IMR-90 (cell line): Measurements from ENCODE around the gene OR10G6. TPM values are rescaled to one million over a fixed set of nuclear protein-coding genes. Genes with fewer than 3 reads are reported as not detected.

Source experiments
- ATAC-seq: fragments of 200-7000 bp; cut with Tn5 transposase; 2 replicates; pipeline ENCODE4 v1.9.1; 2020; ENCODE audit warnings: low read depth, mild to moderate bottlenecking, moderate library complexity
- BruUV-seq: library from RNA; stranded (reverse); fragments of 400-500 nt; replicated peaks from 2 replicates; lab custom pipeline; 2021; lab: Mats Ljungman, UMichigan
- CTCF ChIA-PET: fragments of 300-600 bp; formaldehyde crosslinking; extraction: SDS; loops from one replicate; lab custom pipeline; 2021; ENCODE audit warnings: antibody characterized with exemption; lab: Yijun Ruan, JAX
- POLR2A ChIA-PET: fragments of 300-600 bp; sonication (Branson Sonifier 250); formaldehyde crosslinking; loops from one replicate; lab custom pipeline; 2022; ENCODE audit warnings: antibody characterized with exemption; ENCODE audit not compliant: unreplicated experiment; lab: Charles Lee
- DNase-seq: peaks from one replicate; pipeline ENCODE4 v3.0.0; 2013
- H2AFZ ChIP-seq: replicated peaks from 2 replicates; pipeline ENCODE3; 2013; ENCODE audit warnings: low read length, mild to moderate bottlenecking; ENCODE audit not compliant: poor library complexity
- H2AK5ac ChIP-seq: 2 replicates; pipeline ENCODE4 v1.6.1; 2013; ENCODE audit warnings: low read depth, low read length, inconsistent platforms
- H2AK9ac ChIP-seq: replicated peaks from 2 replicates; pipeline ENCODE3; 2013; ENCODE audit warnings: mild to moderate bottlenecking, low read depth, low read length, moderate library complexity; ENCODE audit not compliant: poor library complexity
- H2BK120ac ChIP-seq: 2 replicates; pipeline ENCODE4 v1.6.1; 2013; ENCODE audit warnings: low read depth, low read length, inconsistent platforms
- H2BK15ac ChIP-seq: 3 replicates; pipeline ENCODE4 v1.6.1; 2013; ENCODE audit warnings: low read depth, low read length, inconsistent platforms
- H2BK20ac ChIP-seq: 2 replicates; pipeline ENCODE4 v1.6.1; 2013; ENCODE audit warnings: low read depth, mild to moderate bottlenecking, inconsistent platforms, low read length, moderate library complexity
- H2BK5ac ChIP-seq: 2 replicates; pipeline ENCODE4 v1.6.1; 2013; ENCODE audit warnings: mild to moderate bottlenecking, low read depth, low read length, inconsistent platforms; ENCODE audit not compliant: poor library complexity, severe bottlenecking
- H3K14ac ChIP-seq: replicated peaks from 2 replicates; pipeline ENCODE4 v1.6.1; 2013; ENCODE audit warnings: low read depth, low read length, inconsistent platforms
- H3K18ac ChIP-seq: 2 replicates; pipeline ENCODE4 v1.6.1; 2013; ENCODE audit warnings: low read depth, low read length, control low read depth
- H3K23ac ChIP-seq: 2 replicates; pipeline ENCODE4 v1.6.1; 2013; ENCODE audit warnings: low read depth, low read length, inconsistent platforms
- H3K27ac ChIP-seq: 2 replicates; pipeline ENCODE4 v1.5.1; 2013; ENCODE audit warnings: mild to moderate bottlenecking, control low read depth, low read length; ENCODE audit not compliant: insufficient read depth
- H3K27me3 ChIP-seq: 2 replicates; pipeline ENCODE4 v1.6.1; 2013; ENCODE audit warnings: low read length; ENCODE audit not compliant: control insufficient read depth, insufficient read depth
- H3K36me3 ChIP-seq: 2 replicates; pipeline ENCODE4 v1.6.1; 2013; ENCODE audit warnings: low read length, mixed read lengths; ENCODE audit not compliant: control insufficient read depth, insufficient read depth
- H3K4ac ChIP-seq: 2 replicates; pipeline ENCODE4 v1.6.1; 2013; ENCODE audit warnings: low read depth, low read length, inconsistent platforms
- H3K4me1 ChIP-seq: 2 replicates; pipeline ENCODE4 v1.6.1; 2013; ENCODE audit warnings: low read length, mixed read lengths; ENCODE audit not compliant: control insufficient read depth, insufficient read depth
- H3K4me2 ChIP-seq: 2 replicates; pipeline ENCODE4 v1.6.1; 2013; ENCODE audit warnings: low read depth, mild to moderate bottlenecking, control low read depth, low read length, moderate library complexity
- H3K4me3 ChIP-seq: 2 replicates; pipeline ENCODE4 v1.5.1; 2013; ENCODE audit warnings: low read depth, mild to moderate bottlenecking, control low read depth, low read length, moderate library complexity; ENCODE audit not compliant: insufficient read depth
- H3K56ac ChIP-seq: 2 replicates; pipeline ENCODE4 v1.6.1; 2013; ENCODE audit warnings: low read length, inconsistent platforms; ENCODE audit not compliant: insufficient read depth; ENCODE audit errors: extremely low read depth
- H3K79me1 ChIP-seq, 2 experiments: 2 replicates each; pipeline ENCODE4 v1.6.1; 2013; ENCODE audit warnings: low read length in 2 of 2, inconsistent platforms in 1 of 2, low read depth in 1 of 2
- H3K9ac ChIP-seq: 2 replicates; pipeline ENCODE4 v1.6.1; 2013; ENCODE audit warnings: low read depth, low read length, control low read depth
- H3K9me1 ChIP-seq: 2 replicates; pipeline ENCODE4 v1.6.1; 2013; ENCODE audit warnings: low read length, inconsistent platforms; ENCODE audit not compliant: insufficient read depth
- H3K9me3 ChIP-seq: 2 replicates; pipeline ENCODE4 v1.6.1; 2013; ENCODE audit warnings: low read length; ENCODE audit not compliant: control insufficient read depth, insufficient read depth
- H4K20me1 ChIP-seq: 2 replicates; pipeline ENCODE4 v1.6.1; 2013; ENCODE audit warnings: low read length, inconsistent platforms; ENCODE audit not compliant: insufficient read depth
- H4K5ac ChIP-seq: 2 replicates; pipeline ENCODE4 v1.6.1; 2013; ENCODE audit warnings: mild to moderate bottlenecking, low read depth, low read length, control low read depth
- H4K8ac ChIP-seq, 2 experiments: 2 replicates each; pipeline ENCODE4 v1.6.1; 2013; ENCODE audit warnings: low read depth in 2 of 2, low read length in 2 of 2, control low read depth in 1 of 2, inconsistent platforms in 1 of 2
- H4K91ac ChIP-seq: 2 replicates; pipeline ENCODE4 v1.6.1; 2013; ENCODE audit warnings: low read depth, low read length, inconsistent platforms; ENCODE audit not compliant: insufficient read depth
- BHLHE40 ChIP-seq: fragments of 150-350 bp; IDR thresholded peaks from 2 replicates; pipeline ENCODE4 v1.6.1; 2016; ENCODE audit warnings: mild to moderate bottlenecking, low read depth, low read length
- CEBPB ChIP-seq: IDR thresholded peaks from 2 replicates; pipeline ENCODE4 v1.6.1; 2012; ENCODE audit warnings: low read depth, low read length, improper control_type of control experiment
- CHD1 ChIP-seq: IDR thresholded peaks from 2 replicates; pipeline ENCODE4 v1.6.1; 2012; ENCODE audit warnings: low read depth, low read length, improper control_type of control experiment
- CTCF ChIP-seq: conservative IDR thresholded peaks from 2 replicates; pipeline ENCODE4 v1.5.1; 2012; ENCODE audit warnings: mild to moderate bottlenecking, low read depth, low read length, improper control_type of control experiment
- ELK1 ChIP-seq: fragments of 150-350 bp; IDR thresholded peaks from 2 replicates; pipeline ENCODE4 v1.6.1; 2016; ENCODE audit warnings: low read depth, mild to moderate bottlenecking, low read length, moderate library complexity, borderline replicate concordance
- FOS ChIP-seq: fragments of 150-350 bp; IDR thresholded peaks from 2 replicates; pipeline ENCODE4 v1.6.1; 2016; ENCODE audit warnings: low read depth, low read length
- MAFK ChIP-seq: IDR thresholded peaks from 2 replicates; pipeline ENCODE4 v1.6.1; 2012; ENCODE audit warnings: low read depth, low read length, improper control_type of control experiment
- MAZ ChIP-seq: IDR thresholded peaks from 2 replicates; pipeline ENCODE4 v1.6.1; 2012; ENCODE audit warnings: low read depth, mild to moderate bottlenecking, low read length, improper control_type of control experiment, moderate library complexity, borderline replicate concordance
- MXI1 ChIP-seq: IDR thresholded peaks from 2 replicates; pipeline ENCODE4 v1.6.1; 2012; ENCODE audit warnings: low read depth, mild to moderate bottlenecking, low read length, moderate library complexity, borderline replicate concordance
- NFE2L2 ChIP-seq: fragments of 150-350 bp; IDR thresholded peaks from 2 replicates; pipeline ENCODE4 v1.6.1; 2016; ENCODE audit warnings: low read depth, mild to moderate bottlenecking, low read length
- POLR2A ChIP-seq: IDR thresholded peaks from 2 replicates; pipeline ENCODE4 v1.6.1; 2012; ENCODE audit warnings: mild to moderate bottlenecking, low read depth, low read length
- RAD21 ChIP-seq: IDR thresholded peaks from 2 replicates; pipeline ENCODE4 v1.6.1; 2012; ENCODE audit warnings: low read length, improper control_type of control experiment
- RCOR1 ChIP-seq: IDR thresholded peaks from 2 replicates; pipeline ENCODE4 v1.6.1; 2012; ENCODE audit warnings: mild to moderate bottlenecking, low read length, improper control_type of control experiment; ENCODE audit not compliant: insufficient replicate concordance
- RFX5 ChIP-seq: IDR thresholded peaks from 2 replicates; pipeline ENCODE4 v1.8.0; 2012; ENCODE audit warnings: low read depth, mild to moderate bottlenecking, low read length, moderate library complexity
- SMC3 ChIP-seq: fragments of 150-350 bp; IDR thresholded peaks from 2 replicates; pipeline ENCODE4 v1.6.1; 2016; ENCODE audit warnings: low read depth, mild to moderate bottlenecking, antibody characterized with exemption, low read length, moderate library complexity
- USF2 ChIP-seq: fragments of 150-350 bp; IDR thresholded peaks from 2 replicates; pipeline ENCODE4 v1.6.1; 2017; ENCODE audit warnings: mild to moderate bottlenecking, antibody characterized with exemption, low read length, low read depth
- WGBS, 2 experiments: methylation state at CpG; one replicate each; pipeline versions ENCODE4 v1.1.5 to v1.1.7; 2013; ENCODE audit warnings: missing lambda C conversion rate in 2 of 2; ENCODE audit not compliant: insufficient read length in 1 of 2; ENCODE audit errors: extremely low coverage in 2 of 2; 5-methylcytosine and 5-hydroxymethylcytosine counted together
- dilution Hi-C: fragments of 300-500 bp; cut with HindIII; formaldehyde crosslinking; loops from one replicate; pipeline ENCODE4 v1.14.3; 2018; ENCODE audit warnings: low sequenced_read_pairs; ENCODE audit not compliant: unreplicated experiment
- in situ Hi-C: fragments of 300-500 bp; cut with MboI; formaldehyde crosslinking; loops from 3 replicates; pipeline ENCODE4 v1.14.3; 2019; ENCODE audit warnings: low sequenced_read_pairs, inconsistent platforms, mixed read lengths
- intact Hi-C: fragments of 100-400 bp; cut with micrococcal nuclease; formaldehyde crosslinking; loops from 2 replicates; pipeline ENCODE4 v1.10.0; 2022
- polyA plus RNA-seq, 3 experiments: library from polyadenylated mRNA; depleted of rRNA; stranded (reverse); fragments of >200 nt; gene quantifications; 2 replicates each; pipeline ENCODE4 v1.2.3, GENCODE V29; 2012; ENCODE audit warnings: low replicate concordance in 1 of 3
- total RNA-seq: library from RNA; depleted of rRNA; stranded (reverse); fragments of >200 nt; gene quantifications from 2 replicates; pipeline ENCODE4 v1.2.3, GENCODE V29; 2012

The OR10G6 gene
- total and polyA plus RNA-seq, 2 of the 4 experiments (the other 2 are of a cell fraction): not detected

GRCh38 chr11:123979311-123979710, 15.7 kb downstream of the OR10G6 start:
- Histone ChIP-seq H3K9me1 (no peaks in the 10 kb centered on the region), H3K23ac (no peak overlapping the region), H3K4me1 (no peaks in the 10 kb centered on the region), H3K9me3 (peaks cover 12% of the 10 kb centered on the region; the same call in 1 of the 2 replicates), H2BK120ac (no peak overlapping the region), H3K4me3 (no peak overlapping the region), H2AFZ (no peak overlapping the region), H4K5ac (no peak overlapping the region), H2BK5ac (no peak overlapping the region), H4K91ac (no peak overlapping the region), H2AK5ac (no peak overlapping the region), H3K18ac (no peak overlapping the region), H3K9ac (no peak overlapping the region), H4K8ac (no peak overlapping the region), H3K4ac (no peak overlapping the region), H3K36me3 (no peaks in the 10 kb centered on the region), H2BK15ac (no peak overlapping the region), H3K4me2 (no peak overlapping the region), H3K14ac (no peak overlapping the region), H2BK20ac (no peak overlapping the region), H3K27ac (no peak overlapping the region), H3K27me3 (no peaks in the 10 kb centered on the region), H3K56ac (no peak overlapping the region), H3K79me1 (no peaks in the 10 kb centered on the region), H4K20me1 (no peaks in the 10 kb centered on the region), H2AK9ac (no peak overlapping the region)
- ATAC-seq (no peak), DNase-seq (no peak)
- ChIA-PET POLR2A (no interaction called here), CTCF (no interaction called here)
- BruUV-seq: no TSS peak
- 0% methylated on average over 1 of the region's 5 CpGs; no CpG with 5 or more reads in 1 of the 2 experiments for WGBS, 2 experiments
- in situ Hi-C loops (no loop called here), intact Hi-C loops (no loop called here), dilution Hi-C loops (no loop called here)
- TF ChIP-seq RCOR1 (no peak), CTCF (no peak), ELK1 (no peak), RAD21 (no peak), FOS (no peak), USF2 (no peak), CEBPB (no peak), POLR2A (no peak), MXI1 (no peak), MAFK (no peak), NFE2L2 (no peak), RFX5 (no peak), CHD1 (no peak), MAZ (no peak), SMC3 (no peak), BHLHE40 (no peak)
